A549 (cell line): ENCODE results near the gene COA8. TPM values are rescaled to one million over a fixed set of nuclear protein-coding genes. Genes with fewer than 3 reads are reported as not detected.

Source experiments
- ATAC-seq, 2 experiments: fragments of 200-7000 bp in 1 of 2; fragments of >200 bp in 1 of 2; cut with Nextera tagmentation in 1 of 2; cut with Tn5 transposase in 1 of 2; 3 replicates each; pipeline versions ENCODE4 v1.8.0 to v1.9.1; 2018 to 2020; ENCODE audit warnings: mild to moderate bottlenecking in 1 of 2, moderate library complexity in 1 of 2
- CTCF ChIA-PET: fragments of 300-600 bp; sonication (Branson Sonifier 250); formaldehyde crosslinking; extraction: SDS; loops from one replicate; lab custom pipeline; 2021; ENCODE audit warnings: antibody characterized with exemption, inconsistent platforms; lab: Yijun Ruan, JAX
- POLR2A ChIA-PET: fragments of 350-600 bp; formaldehyde crosslinking; extraction: SDS; loops from one replicate; lab custom pipeline; 2021; ENCODE audit warnings: antibody characterized with exemption, inconsistent platforms; lab: Yijun Ruan, JAX
- DNase-seq, 2 experiments: peaks; one replicate each; pipeline versions ENCODE4 v3.0.0 to v3.0.0-alpha.2; 2011 to 2016; ENCODE audit warnings: low read depth in 1 of 2, low spot score in 1 of 2
- FAIRE-seq: peaks from 2 replicates; lab custom pipeline; 2011; peaks lifted over from hg19 to GRCh38; lab: Jason Lieb, UNC
- H3K27ac ChIP-seq, 2 experiments: fragments of >200 bp; sonication (Bioruptor Twin); formaldehyde crosslinking; 3 replicates each; pipeline ENCODE4 v1.5.1; 2016 to 2017
- H3K4me1 ChIP-seq: fragments of >200 bp; sonication (Bioruptor Twin); formaldehyde crosslinking; 3 replicates; pipeline ENCODE4 v1.6.1; 2016
- H3K4me2 ChIP-seq: fragments of >200 bp; sonication (Bioruptor Twin); formaldehyde crosslinking; 3 replicates; pipeline ENCODE4 v1.6.1; 2016
- H3K4me3 ChIP-seq: fragments of >200 bp; sonication (Bioruptor Twin); formaldehyde crosslinking; 3 replicates; pipeline ENCODE4 v1.5.1; 2016
- H3K9me3 ChIP-seq: fragments of >200 bp; sonication (Bioruptor Twin); formaldehyde crosslinking; 3 replicates; pipeline ENCODE4 v1.6.1; 2016
- CBX2 ChIP-seq: fragments of 200-600 bp; sonication (generic); IDR thresholded peaks from 2 replicates; pipeline ENCODE4 v1.6.1; 2016; ENCODE audit warnings: low read depth, mild to moderate bottlenecking, borderline replicate concordance
- CEBPB ChIP-seq, 2 experiments: fragments of >200 bp in 1 of 2; sonication (Bioruptor Twin) in 1 of 2; formaldehyde crosslinking in 1 of 2; IDR thresholded peaks; 2 replicates each; pipeline ENCODE4 v1.6.1; 2012 to 2016
- CHD2 ChIP-seq: fragments of 150-350 bp; IDR thresholded peaks from 2 replicates; pipeline ENCODE4 v1.6.1; 2014; ENCODE audit warnings: low read length; ENCODE audit not compliant: partially characterized antibody
- CHD4 ChIP-seq: fragments of 200-600 bp; sonication (generic); IDR thresholded peaks from 2 replicates; pipeline ENCODE4 v1.6.1; 2016; ENCODE audit warnings: antibody characterized with exemption, mild to moderate bottlenecking, borderline replicate concordance
- EHMT2 ChIP-seq: fragments of 200-600 bp; sonication (generic); IDR thresholded peaks from 2 replicates; pipeline ENCODE4 v1.6.1; 2016; ENCODE audit warnings: antibody characterized with exemption, low read depth, mild to moderate bottlenecking, moderate library complexity
- ESRRA ChIP-seq: fragments of 150-350 bp; IDR thresholded peaks from 2 replicates; pipeline ENCODE4 v1.6.1; 2014; ENCODE audit warnings: mild to moderate bottlenecking, low read length, borderline replicate concordance
- FOSB ChIP-seq: fragments of 250-450 bp; sonication (Bioruptor Pico); IDR thresholded peaks from 2 replicates; pipeline ENCODE4 v1.5.0; 2020; ENCODE audit warnings: mild to moderate bottlenecking, moderate library complexity
- FOXS1 ChIP-seq: fragments of 250-450 bp; sonication (Bioruptor Pico); IDR thresholded peaks from 2 replicates; pipeline ENCODE4 v1.5.0; 2020; ENCODE audit warnings: mild to moderate bottlenecking, moderate library complexity
- HDAC2 ChIP-seq: fragments of 200-600 bp; sonication (generic); IDR thresholded peaks from 2 replicates; pipeline ENCODE4 v1.6.1; 2016
- HEYL ChIP-seq: fragments of 250-450 bp; sonication (Bioruptor Pico); IDR thresholded peaks from 2 replicates; pipeline ENCODE4 v1.8.0; 2021; ENCODE audit warnings: mild to moderate bottlenecking, moderate library complexity
- HOXB5 ChIP-seq: fragments of 250-450 bp; sonication (Bioruptor Pico); IDR thresholded peaks from 2 replicates; pipeline ENCODE4 v1.5.0; 2020; ENCODE audit warnings: mild to moderate bottlenecking, moderate library complexity
- JUN ChIP-seq, 2 experiments: fragments of >200 bp; sonication (Bioruptor Twin); formaldehyde crosslinking; IDR thresholded peaks; 2 replicates in 1 of 2; 3 replicates in 1 of 2; pipeline ENCODE4 v1.6.1; 2016 to 2017
- JUNB ChIP-seq: fragments of >200 bp; sonication (Bioruptor Twin); formaldehyde crosslinking; IDR thresholded peaks from 2 replicates; pipeline ENCODE4 v1.6.1; 2016
- KDM1A ChIP-seq: fragments of 200-600 bp; sonication (generic); IDR thresholded peaks from 2 replicates; pipeline ENCODE4 v1.6.1; 2016; ENCODE audit warnings: low read depth, mild to moderate bottlenecking
- MAFK ChIP-seq: fragments of 450-650 bp; IDR thresholded peaks from 2 replicates; pipeline ENCODE4 v1.6.1; 2014; ENCODE audit not compliant: partially characterized antibody
- MAZ ChIP-seq: fragments of 150-350 bp; IDR thresholded peaks from 2 replicates; pipeline ENCODE4 v1.6.1; 2014; ENCODE audit warnings: antibody characterized with exemption, low read depth, low read length, borderline replicate concordance
- NFE2L2 ChIP-seq: fragments of 150-350 bp; conservative IDR thresholded peaks from 2 replicates; pipeline ENCODE4 v1.6.1; 2014; ENCODE audit warnings: low read length
- NR3C1 ChIP-seq: fragments of >200 bp; sonication (Bioruptor Twin); formaldehyde crosslinking; IDR thresholded peaks from 3 replicates; pipeline ENCODE4 v1.6.1; 2017
- PHF8 ChIP-seq: fragments of 200-600 bp; sonication (generic); IDR thresholded peaks from 2 replicates; pipeline ENCODE4 v1.6.1; 2016; ENCODE audit warnings: low read depth, mild to moderate bottlenecking, antibody characterized with exemption, moderate library complexity, borderline replicate concordance
- POLR2A ChIP-seq: IDR thresholded peaks from 2 replicates; pipeline ENCODE4 v1.6.1; 2012; ENCODE audit warnings: mild to moderate bottlenecking, low read length
- POLR2AphosphoS2 ChIP-seq: conservative IDR thresholded peaks from 2 replicates; pipeline ENCODE4 v1.6.1; 2012; ENCODE audit warnings: low read length, improper control_type of control experiment, inconsistent platforms
- SMC3 ChIP-seq: fragments of >200 bp; sonication (Bioruptor Twin); formaldehyde crosslinking; IDR thresholded peaks from 3 replicates; pipeline ENCODE4 v1.6.1; 2018; ENCODE audit warnings: inconsistent platforms
- ZSCAN20 ChIP-seq: fragments of 250-450 bp; sonication (Bioruptor Pico); IDR thresholded peaks from 2 replicates; pipeline ENCODE4 v1.8.0; 2022; ENCODE audit warnings: mild to moderate bottlenecking, moderate library complexity
- WGBS: methylation state at CpG from one replicate; pipeline ENCODE4 v1.1.6; 2017; ENCODE audit errors: missing lambda C conversion rate; 5-methylcytosine and 5-hydroxymethylcytosine counted together
- polyA plus RNA-seq, 4 experiments: library from polyadenylated mRNA; depleted of rRNA in 3 of 4; stranded (reverse); fragments of >200 nt; fragmentation: RNase III in 1 of 4; extraction: RNeasy Plus Mini Kit Qiagen cat#74134 plus additional on column Dnase treatment in 1 of 4; gene quantifications; 2 replicates in 3 of 4; 3 replicates in 1 of 4; pipeline ENCODE4 v1.2.3, GENCODE V29; 2011 to 2017
- TF ChIP-seq, protein P1 (sequence below): fragments of >200 bp; sonication (Bioruptor Twin); formaldehyde crosslinking; IDR thresholded peaks from 3 replicates; pipeline ENCODE4 v1.6.1; 2016
- TF ChIP-seq, protein P2 (sequence below): fragments of >200 bp; sonication (Bioruptor Twin); formaldehyde crosslinking; IDR thresholded peaks from 2 replicates; pipeline ENCODE4 v1.6.1; 2016
- TF ChIP-seq, protein P3 (sequence below): fragments of 250-450 bp; sonication (Bioruptor Pico); IDR thresholded peaks from 2 replicates; pipeline ENCODE4 v1.5.0; 2021; ENCODE audit warnings: mild to moderate bottlenecking, moderate library complexity, borderline replicate concordance

The COA8 gene
- polyA plus RNA-seq, 2 of the 4 experiments (the other 2 are of a cell fraction) = 29.8 to 34.9 TPM

DNA sequence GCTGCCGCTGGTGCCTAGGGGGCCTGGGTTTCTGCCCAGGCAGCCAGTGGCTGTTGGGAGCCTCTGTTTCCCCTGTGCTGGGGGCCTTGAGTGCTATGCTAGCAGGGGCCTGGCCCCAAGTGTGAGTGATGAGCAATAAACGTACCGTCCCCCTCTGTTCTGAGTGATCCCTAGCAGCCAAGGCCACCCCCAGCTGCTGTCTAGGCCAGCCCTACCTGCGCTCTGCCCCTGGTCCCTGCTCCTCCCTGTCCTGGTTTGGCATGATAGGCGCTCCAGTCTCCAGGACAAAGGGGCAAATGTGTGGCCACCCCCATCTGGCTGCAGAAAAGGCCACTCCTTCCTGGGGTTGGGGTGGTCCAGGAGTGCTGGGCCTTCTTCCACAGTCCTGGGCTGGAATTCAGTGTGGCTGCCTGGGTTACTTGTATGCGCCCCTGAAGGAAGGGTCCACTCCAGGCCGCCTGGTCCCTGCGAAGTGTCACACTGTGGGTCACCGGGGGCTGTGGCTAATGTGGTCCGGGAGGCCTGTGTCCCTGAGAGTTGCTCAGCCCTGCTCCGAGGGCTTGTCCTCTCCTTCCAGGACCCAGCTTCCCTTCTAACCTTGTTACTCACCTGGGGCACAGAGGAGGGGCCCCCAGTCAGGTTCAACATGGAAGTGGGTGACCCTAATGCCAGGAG is 26.7 kb upstream of the COA8 start (continued):
- no peak for TF ChIP-seq PHF8
- TF ChIP-seq, all 56 proteins: peak for 0

DNA sequence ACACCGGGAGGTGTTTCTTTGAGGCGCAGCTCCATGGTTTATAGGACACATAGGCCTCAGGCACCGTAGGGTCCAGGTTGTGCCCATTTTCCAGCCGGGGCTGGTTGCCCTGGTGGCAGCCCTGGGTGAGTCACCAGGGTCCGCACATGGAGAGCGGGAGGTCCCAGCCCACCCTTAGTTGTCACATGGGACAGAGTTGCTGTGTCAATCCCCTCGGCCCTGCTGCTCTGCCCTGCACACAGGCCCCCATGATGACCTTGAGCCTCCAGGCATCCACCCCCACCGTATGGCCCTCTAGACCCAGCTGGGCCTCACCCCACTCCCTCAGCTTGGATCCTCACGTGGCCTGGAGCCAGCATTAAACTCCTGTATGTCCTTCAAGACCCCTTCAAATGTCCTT is 26.1 kb upstream of the COA8 start:
- no peak for TF ChIP-seq FOSB (CRISPR knock-in tag)
- no peak for TF ChIP-seq FOXS1 (CRISPR knock-in tag)
- no peak for TF ChIP-seq KDM1A
- TF ChIP-seq ESRRA = no peak
- no peak for TF ChIP-seq HDAC2
- TF ChIP-seq JUN (IDR thresholded peaks at IDR 0.05) = no peak
- TF ChIP-seq POLR2AphosphoS2 = no peak
- no peak for TF ChIP-seq MAFK
- TF ChIP-seq HEYL = no peak
- no peak for TF ChIP-seq MAZ
- peaks cover 21% of the 10 kb centered on the region for H3K4me1 ChIP-seq
- ATAC-seq = 0 out of 6 replicates have a peak, but pooled peaks of 1 of the 2 experiments have one; percentile 16
- H3K9me3 ChIP-seq = no peaks in the 10 kb centered on the region
- WGBS = 80% methylated on average over 9 of the region's 9 CpGs
- ChIA-PET CTCF (interaction anchor here (2.4 to 28.8 kb wide), 3 partner anchors 8 to 21 kb away, joined by 6 to 489 read pairs (median 184); partner anchors contain the start of gene CKB), POLR2A (no interaction called here)
- no peak overlapping the region for H3K4me2 ChIP-seq
- no peak for DNase-seq
- no peak for FAIRE-seq
- H3K27ac ChIP-seq = no peak overlapping the region
- no peak overlapping the region for H3K4me3 ChIP-seq

DNA sequence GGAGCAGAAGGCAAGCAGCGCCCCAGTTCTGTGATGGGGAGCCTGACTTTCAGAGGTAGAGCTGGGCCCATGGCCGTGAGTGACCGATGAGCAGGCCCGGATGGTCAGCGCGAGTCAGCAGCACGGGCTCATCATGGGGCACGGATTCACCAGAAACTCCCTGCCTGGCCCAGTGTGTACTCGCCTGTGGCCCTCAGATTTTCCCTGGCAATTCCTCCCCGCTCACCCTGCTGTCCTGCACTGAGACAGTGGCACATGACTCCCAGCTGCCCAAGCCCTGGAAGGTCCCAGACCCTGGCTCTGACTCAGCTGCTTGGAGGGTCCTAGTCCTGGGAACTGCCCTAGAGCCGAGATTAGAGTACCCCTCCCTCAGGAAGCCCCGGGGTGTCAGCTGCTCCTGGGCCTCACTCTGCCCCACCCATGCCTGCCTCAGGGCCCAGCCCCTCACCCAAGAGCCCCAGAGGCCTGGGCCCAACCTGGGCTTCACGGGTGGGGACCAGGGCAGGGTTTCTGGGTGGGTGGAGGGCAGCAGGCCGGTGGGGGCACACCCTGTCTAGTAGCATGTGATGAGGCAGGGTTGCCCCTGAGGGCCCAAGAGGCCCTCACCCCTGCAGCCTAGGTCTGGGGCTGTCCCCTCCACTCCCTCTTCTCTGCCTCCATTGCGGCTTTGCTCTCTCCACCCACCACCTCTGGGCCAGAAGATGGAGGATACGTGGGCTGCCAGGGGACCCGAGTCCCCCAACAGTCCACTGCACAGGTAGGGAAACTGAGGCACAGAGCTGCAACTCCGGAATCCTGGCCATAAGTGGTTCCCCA is 25.4 kb upstream of the COA8 start:
- ChIA-PET CTCF (interaction anchor here (2.4 to 28.8 kb wide), 3 partner anchors 7 to 20 kb away, joined by 6 to 489 read pairs (median 184); partner anchors contain the start of gene CKB), POLR2A (interaction anchor here (1.9 kb wide), 1 partner anchor 9 kb away, joined by 6 read pairs; the partner anchor contains the start of gene TRMT61A)
- WGBS = 65% methylated on average over 15 of the region's 18 CpGs
- ATAC-seq (peak in 1 of 2 experiments; percentile 2; a peak in 1 of 6 replicates), FAIRE-seq (no peak), DNase-seq (no peak)
- peak overlapping the region in 1 of 2 experiments; percentile 50; a peak in 1 of 6 replicates for H3K27ac ChIP-seq
- H3K4me3 ChIP-seq = no peak overlapping the region
- H3K9me3 ChIP-seq = no peaks in the 10 kb centered on the region
- peaks cover 27% of the 10 kb centered on the region for H3K4me1 ChIP-seq
- TF ChIP-seq, protein P1, sequence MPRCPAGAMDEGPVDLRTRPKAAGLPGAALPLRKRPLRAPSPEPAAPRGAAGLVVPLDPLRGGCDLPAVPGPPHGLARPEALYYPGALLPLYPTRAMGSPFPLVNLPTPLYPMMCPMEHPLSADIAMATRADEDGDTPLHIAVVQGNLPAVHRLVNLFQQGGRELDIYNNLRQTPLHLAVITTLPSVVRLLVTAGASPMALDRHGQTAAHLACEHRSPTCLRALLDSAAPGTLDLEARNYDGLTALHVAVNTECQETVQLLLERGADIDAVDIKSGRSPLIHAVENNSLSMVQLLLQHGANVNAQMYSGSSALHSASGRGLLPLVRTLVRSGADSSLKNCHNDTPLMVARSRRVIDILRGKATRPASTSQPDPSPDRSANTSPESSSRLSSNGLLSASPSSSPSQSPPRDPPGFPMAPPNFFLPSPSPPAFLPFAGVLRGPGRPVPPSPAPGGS = no peak
- no peak for TF ChIP-seq JUNB
- TF ChIP-seq, protein P2, sequence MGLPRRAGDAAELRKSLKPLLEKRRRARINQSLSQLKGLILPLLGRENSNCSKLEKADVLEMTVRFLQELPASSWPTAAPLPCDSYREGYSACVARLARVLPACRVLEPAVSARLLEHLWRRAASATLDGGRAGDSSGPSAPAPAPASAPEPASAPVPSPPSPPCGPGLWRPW = no peak
- H3K4me2 ChIP-seq = no peak overlapping the region

DNA sequence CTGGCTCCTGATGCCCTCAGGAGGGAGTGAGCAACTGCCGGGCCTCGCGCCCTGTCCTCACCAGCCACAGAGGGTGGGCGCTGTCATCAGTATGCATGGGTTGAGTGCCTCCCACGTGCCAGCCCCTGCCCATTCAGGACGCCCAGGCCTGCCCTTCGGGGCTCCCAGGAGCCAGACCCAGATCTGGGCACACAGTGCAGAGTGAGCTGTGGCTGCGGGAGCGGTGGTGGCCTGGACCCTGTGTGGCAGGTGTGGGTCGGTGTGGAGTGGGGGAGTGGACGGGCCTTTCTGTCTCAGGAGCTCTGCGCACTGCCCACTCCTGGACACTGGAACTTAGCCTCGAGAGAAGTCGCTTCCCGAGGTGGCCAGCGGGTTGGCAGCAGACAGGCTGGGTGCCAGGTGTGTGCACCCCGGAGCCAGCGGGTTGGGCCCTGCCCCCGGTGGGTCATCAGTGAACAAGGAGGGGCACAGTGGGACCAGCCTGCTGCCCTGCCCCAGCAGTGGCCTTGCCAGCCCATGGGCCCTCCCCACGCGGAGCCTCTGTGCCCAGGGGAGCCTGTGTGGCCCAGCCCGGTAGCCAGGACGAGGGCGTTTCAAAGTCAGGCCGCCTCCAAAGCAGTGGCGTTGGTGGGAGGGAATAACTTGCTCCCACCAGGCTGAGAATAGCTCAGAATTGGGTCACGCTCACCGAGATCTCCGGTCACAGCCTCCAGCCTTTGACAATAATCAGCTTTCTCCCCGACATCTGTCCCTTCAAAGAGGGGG is 24.3 kb upstream of the COA8 start:
- no peaks in the 10 kb centered on the region for H3K9me3 ChIP-seq
- ATAC-seq (peak in 1 of 2 experiments; percentile 1; a peak in 2 of 6 replicates), FAIRE-seq (no peak), DNase-seq (no peak)
- POLR2A ChIA-PET = interaction anchor here (0.9 to 1.9 kb wide), 2 partner anchors 10 to 17 kb away, joined by 4 to 6 read pairs; partner anchors contain the start of gene TRMT61A
- H3K4me3 ChIP-seq = no peak overlapping the region
- 79% methylated on average over 21 of the region's 30 CpGs for WGBS
- peaks cover 38% of the 10 kb centered on the region for H3K4me1 ChIP-seq
- CTCF ChIA-PET = interaction anchor here (12.7 to 28.8 kb wide), 2 partner anchors 6 to 19 kb away, joined by 184 to 489 read pairs; partner anchors contain the start of gene CKB
- H3K4me2 ChIP-seq = no peak overlapping the region
- H3K27ac ChIP-seq = peak overlapping the region in 1 of 2 experiments; percentile 26; a peak in 1 of 6 replicates
- TF ChIP-seq NFE2L2 (no peak), HOXB5 (CRISPR knock-in tag) (no peak), ESRRA (no peak), CHD2 (no peak), MAZ (no peak), EHMT2 (no peak), POLR2A (no peak), CHD4 (no peak), CEBPB (IDR thresholded peaks at IDR 0.05) (no peak), NR3C1 (no peak), CBX2 (no peak), ZSCAN20 (CRISPR knock-in tag) (no peak), SMC3 (no peak)
- TF ChIP-seq, protein P3, sequence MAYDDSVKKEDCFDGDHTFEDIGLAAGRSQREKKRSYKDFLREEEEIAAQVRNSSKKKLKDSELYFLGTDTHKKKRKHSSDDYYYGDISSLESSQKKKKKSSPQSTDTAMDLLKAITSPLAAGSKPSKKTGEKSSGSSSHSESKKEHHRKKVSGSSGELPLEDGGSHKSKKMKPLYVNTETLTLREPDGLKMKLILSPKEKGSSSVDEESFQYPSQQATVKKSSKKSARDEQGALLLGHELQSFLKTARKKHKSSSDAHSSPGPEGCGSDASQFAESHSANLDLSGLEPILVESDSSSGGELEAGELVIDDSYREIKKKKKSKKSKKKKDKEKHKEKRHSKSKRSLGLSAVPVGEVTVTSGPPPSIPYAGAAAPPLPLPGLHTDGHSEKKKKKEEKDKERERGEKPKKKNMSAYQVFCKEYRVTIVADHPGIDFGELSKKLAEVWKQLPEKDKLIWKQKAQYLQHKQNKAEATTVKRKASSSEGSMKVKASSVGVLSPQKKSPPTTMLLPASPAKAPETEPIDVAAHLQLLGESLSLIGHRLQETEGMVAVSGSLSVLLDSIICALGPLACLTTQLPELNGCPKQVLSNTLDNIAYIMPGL (CRISPR knock-in tag) = no peak
